ENCODE data around the gene GDPGP1. TPM values are rescaled to one million over a fixed set of nuclear protein-coding genes. Genes with fewer than 3 reads are reported as not detected.
"Not testable (repeated sequence)": the region's sequence is repeated elsewhere in the genome, so short reads cannot be mapped to it uniquely, and the experiment has no call there.

GDPGP1 gene, protein sequence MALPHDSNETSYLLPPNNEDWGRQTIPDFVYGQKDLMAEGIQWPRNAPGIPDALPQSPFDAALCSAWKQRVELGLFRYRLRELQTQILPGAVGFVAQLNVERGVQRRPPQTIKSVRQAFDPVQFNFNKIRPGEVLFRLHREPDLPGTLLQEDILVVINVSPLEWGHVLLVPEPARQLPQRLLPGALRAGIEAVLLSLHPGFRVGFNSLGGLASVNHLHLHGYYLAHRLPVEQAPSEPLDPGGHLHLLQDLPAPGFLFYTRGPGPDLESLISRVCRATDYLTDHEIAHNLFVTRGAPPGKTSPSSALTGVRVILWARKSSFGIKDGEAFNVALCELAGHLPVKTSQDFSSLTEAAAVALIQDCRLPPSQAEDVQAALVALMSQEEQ
- 5.2 and 11.2 TPM in 2 replicates for total RNA-seq
- polyA plus RNA-seq (2012), result 5.1 TPM

DNA sequence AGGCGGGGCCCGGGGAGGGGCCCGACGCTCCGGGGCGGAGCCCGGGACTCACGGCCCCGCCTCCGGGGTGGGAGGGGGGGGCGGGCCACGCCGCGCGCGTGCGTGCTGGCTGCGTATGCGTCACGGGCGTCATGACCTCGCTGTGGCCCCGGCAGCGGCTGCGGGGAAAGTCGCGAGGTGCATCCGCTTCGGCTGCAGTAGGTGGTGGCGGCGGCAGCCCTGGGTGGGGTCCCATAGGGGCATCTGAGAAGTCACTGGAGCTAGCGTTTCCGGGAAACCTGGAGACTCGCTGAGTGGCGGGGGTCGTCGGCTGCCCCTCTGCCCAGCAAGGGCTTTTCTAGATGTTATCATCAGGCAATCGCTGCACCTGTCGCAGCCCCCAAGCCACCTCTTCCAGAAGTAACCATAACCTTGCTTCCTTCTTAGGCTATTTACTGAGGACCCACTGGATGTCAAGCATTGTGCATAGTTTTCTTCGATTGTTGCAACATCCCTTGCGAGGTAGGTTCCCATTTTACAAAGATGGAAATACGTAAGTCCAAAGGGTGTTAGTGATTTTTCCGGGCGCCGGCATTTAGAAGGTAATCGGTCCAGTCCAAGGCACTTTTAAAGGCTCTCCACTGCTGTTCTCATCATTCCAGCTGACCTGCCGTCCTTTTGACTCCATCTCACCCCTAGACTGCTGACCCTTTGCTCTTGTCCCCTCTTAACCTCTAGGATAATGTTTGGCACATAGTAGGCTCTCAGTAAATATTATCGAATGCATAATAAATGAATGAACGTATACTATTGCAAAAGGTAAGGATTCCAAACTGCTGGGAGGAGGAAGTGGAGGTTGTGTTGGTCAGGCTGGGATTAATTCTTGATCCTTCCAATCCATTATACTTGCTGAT, at the start of gene GDPGP1:
Gene GDPGP1, plus strand, starts transcription at position 114 of the 893 bp plus-strand sequence. CDS start 6,700 bp downstream, outside the sequence.
- DNase-seq (ENCODE audit: low read depth), result no peak

GRCh38 chr15:90184786-90185704, 49.0 kb upstream of the GDPGP1 start:
- DNase-seq (ENCODE audit: low read depth), result peak; percentile 45

DNA sequence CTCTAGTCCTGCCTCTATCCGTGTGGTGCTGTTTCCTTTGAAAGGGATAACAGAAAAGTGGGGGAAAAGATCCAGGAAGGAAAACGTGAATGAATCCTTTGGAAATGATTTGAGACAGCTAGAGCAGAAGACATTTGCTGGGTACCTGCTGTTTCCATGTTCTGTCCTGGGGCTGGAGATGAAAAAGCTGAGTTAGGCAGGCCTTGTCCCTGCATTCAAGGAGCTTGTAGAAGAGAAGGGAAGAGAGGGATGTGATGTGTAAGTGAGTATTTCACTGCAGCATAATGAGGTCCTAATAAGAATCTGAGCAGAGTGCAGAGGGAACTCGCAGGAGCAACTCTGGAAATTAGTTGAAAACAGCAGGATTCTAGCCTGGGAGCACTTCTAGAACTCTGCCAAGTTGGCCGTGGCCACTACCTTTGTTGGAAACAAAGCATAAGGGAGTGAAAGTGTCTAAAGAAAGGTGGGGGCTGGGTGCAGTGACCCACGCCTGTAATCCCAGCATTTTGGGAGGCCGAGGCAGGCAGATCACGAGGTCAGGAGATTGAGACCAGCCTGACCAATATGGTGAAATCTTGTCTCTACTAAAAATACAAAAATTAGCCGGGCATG, 46.6 kb upstream of the GDPGP1 start:
- no peak for DNase-seq (ENCODE audit: low read depth)

- not testable (repeated sequence) for DNase-seq (ENCODE audit: low read depth)
Measured at GRCh38 chr15:90188065-90188464, 45.9 kb upstream of the GDPGP1 start.

GRCh38 chr15:90188914-90189748, 44.9 kb upstream of the GDPGP1 start:
- no peak for DNase-seq (ENCODE audit: low read depth)

GRCh38 chr15:90189781-90190467, 44.1 kb upstream of the GDPGP1 start:
- no peak for DNase-seq (ENCODE audit: low read depth)

- no peak for DNase-seq (ENCODE audit: low read depth)
Measured at GRCh38 chr15:90190606-90191343, 43.2 kb upstream of the GDPGP1 start.

DNA sequence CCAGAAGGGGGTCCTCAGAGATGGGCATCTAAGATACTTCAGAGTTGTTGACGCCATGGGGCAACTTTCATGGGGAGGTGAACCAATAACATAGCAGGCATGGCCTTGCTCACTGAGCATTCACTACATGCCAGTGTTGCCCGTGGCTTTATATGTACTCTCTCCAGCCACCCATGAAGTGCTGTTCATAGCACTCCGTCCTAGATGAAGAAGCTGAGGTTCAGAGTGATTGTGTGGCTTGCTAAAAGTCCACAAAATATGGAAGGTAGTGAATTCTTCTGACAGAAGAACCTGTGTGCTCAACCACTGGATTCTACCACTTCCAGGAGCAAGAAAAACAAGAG, 42.7 kb upstream of the GDPGP1 start:
- DNase-seq (ENCODE audit: low read depth), result no peak

DNA sequence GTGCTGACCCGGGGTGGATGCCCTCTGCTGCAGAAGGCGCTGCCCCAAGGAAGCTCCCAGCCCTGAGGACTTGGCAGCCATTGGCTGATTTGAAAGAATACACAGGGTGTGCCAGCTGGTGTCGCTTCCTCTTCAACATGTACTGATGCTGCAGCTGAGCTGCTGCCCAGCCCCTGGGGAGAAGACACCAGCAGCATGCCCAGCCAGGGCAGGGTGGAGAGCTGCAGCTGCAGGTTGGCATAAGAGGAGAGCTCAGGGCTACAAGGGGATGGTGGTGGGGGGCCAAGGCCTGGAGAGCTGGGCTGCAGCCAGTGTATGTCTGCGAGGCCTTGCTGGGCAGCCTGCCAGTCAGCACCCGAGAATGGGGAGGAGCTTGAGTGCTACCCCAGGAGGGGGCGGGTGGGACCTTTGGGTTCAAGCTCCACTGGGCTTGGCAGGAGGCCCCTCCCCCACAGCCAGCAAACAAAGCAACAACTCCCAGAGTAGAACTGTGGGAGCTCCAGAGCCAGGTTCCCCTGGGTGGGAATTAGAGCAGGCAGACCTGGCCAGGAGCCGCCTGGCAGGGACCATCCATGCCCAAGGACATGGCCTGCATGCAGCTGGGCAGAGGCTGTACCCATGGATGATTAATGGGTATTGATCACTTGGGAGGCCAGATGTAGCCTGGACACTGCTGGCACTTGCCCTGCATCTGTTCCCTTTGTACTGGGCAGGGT, 42.1 kb upstream of the GDPGP1 start:
- peak; percentile 18 for DNase-seq (ENCODE audit: low read depth)

DNA sequence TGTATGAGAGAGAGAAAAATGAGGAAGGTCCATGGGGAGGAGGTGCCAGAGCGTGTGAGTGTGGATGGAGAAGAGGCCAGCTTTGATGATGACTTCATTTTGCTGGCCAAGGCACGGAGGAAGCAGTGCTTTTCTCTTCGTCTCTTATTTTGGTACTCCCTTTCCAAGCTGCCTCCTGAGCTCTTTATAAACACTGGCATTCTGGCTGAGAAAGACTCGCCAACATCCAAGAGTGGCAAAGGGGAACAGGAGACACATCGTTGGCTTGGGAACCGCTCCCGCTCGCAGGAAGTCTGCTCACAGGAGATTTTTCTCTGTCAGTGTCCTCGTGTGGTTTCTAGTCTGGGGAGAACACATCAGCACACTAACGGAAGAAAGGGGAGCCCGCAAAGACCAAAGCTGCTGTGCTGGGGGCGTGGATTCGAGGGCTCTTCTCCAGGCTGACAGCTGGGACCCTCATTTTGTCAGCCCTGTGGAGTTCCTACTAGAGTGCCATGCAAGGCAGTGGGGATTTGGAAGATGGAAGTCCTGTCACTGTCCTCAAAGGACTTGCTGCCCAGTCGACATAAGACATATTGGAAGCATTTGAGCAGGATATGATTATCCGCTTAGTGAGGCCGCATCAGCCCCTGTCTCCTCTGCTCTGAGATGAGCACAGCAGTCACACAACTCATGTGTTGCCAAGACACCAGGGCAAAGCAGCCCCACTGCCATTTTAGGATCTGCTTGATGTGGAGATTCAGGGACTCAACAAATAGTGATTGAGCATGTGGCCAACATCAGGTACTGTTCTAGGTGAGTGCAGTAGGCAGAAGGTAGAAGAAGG, 40.8 kb upstream of the GDPGP1 start:
- DNase-seq (ENCODE audit: low read depth), result no peak

- DNase-seq (ENCODE audit: low read depth), result no peak
Measured at GRCh38 chr15:90194655-90195054, 39.4 kb upstream of the GDPGP1 start.

- DNase-seq (ENCODE audit: low read depth), result no peak
Measured at GRCh38 chr15:90200534-90201129, 33.4 kb upstream of the GDPGP1 start.

DNA sequence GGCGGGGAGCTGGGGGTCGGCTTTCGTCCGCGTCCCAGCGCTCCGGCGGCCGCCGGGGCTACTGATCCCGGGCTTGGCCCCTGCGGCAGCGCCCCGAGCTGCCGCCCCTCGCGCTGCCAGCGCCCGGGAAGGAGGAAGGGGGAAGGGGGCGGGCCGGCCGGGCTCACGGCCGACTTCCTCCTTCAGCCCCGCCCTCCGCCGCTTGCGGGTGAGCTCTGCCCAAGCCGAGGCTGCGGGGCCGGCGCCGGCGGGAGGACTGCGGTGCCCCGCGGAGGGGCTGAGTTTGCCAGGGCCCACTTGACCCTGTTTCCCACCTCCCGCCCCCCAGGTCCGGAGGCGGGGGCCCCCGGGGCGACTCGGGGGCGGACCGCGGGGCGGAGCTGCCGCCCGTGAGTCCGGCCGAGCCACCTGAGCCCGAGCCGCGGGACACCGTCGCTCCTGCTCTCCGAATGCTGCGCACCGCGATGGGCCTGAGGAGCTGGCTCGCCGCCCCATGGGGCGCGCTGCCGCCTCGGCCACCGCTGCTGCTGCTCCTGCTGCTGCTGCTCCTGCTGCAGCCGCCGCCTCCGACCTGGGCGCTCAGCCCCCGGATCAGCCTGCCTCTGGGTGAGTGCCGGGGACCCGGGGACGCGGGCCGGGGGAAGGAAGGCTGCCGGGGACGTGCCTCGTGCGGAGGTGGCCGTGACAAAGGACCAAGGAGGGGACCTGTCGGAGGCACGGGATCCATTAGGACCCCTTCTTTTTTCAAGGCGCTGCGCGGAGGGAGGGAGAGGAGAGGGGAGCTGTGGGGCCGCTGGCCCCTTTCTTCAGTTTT, 32.7 kb upstream of the GDPGP1 start, which contains the start of gene SEMA4B:
Gene SEMA4B, plus strand, starts transcription at position 201 of the 814 bp plus-strand sequence. Its CDS starts 249 bp downstream, at position 450.
- peak; percentile 53 for DNase-seq (ENCODE audit: low read depth)

DNA sequence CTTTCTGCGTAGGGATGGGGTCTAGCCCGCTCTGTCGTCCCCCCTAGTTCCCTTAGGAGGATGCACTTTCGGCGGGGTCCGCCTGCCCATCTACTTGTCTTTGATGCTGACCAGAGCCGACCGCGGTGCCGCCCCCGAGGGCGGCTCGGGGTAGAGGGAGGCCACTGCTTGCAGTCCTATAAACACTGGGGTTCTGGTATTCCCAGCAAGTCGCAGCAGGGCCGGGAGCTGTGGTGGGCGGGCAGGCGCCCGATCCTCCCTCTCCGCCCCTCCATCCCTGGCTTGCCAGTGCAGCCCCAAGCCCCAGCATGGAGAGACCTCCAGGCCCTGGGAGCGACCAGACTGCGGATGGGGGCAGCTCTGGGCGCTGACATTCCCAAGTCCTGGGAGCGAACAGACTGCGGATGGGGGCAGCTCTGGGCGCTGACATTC, 32.0 kb upstream of the GDPGP1 start:
- no peak for DNase-seq (ENCODE audit: low read depth)

DNA sequence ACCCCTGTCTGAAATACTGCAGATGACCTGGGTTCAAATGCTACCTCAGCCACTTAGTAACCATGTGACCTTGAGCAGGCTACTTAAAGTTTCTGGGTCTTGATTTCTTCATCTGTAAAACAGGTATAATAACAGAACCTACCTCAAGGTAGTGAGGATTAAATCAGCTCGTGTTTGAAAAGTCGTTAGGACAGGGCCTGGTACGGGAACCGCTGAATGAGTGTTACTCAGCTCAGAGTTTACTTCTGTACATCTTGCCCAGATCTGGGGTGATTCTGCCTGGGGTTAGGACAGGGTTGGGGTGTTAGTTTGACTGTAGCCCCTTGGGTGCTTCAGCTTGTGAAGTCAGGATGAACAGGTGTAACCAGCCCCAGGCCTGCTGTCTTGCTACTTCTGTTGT, 31.1 kb upstream of the GDPGP1 start:
- DNase-seq (ENCODE audit: low read depth), result no peak
